Body of pancreas (tissue), 4 donors: ENCODE data around the gene RBMS2. TPM values are rescaled to one million over a fixed set of nuclear protein-coding genes. Genes with fewer than 3 reads are reported as not detected.

ENCODE experiments used
- ATAC-seq: fragments of 150-250 bp; one replicate; pipeline ENCODE4 v1.9.1; 2016
- DNase-seq, 4 donors: peaks; one replicate each; pipeline ENCODE4 v3.0.0-alpha.2; 2019
- H3K27ac ChIP-seq, 4 donors: fragments of 200-600 bp; sonication (generic); 1 replicate in 3 of 4; 2 replicates in 1 of 4; pipeline versions ENCODE4 v1.5.1 to v1.6.1; 2016 to 2019; ENCODE audit warnings: mild to moderate bottlenecking in 1 of 4, mixed read lengths in 1 of 4, moderate library complexity in 1 of 4
- H3K27me3 ChIP-seq, 2 donors: fragments of 200-600 bp; sonication (generic); one replicate each; pipeline ENCODE4 v1.6.0; 2016; ENCODE audit warnings: mild to moderate bottlenecking in 1 of 2
- H3K36me3 ChIP-seq, 2 donors: fragments of 200-600 bp; sonication (generic); replicated peaks in 1 of 2; 2 replicates each; pipeline ENCODE4 v1.5.1; 2016; ENCODE audit warnings: low read depth in 2 of 2; ENCODE audit not compliant: insufficient read depth in 1 of 2
- H3K4me1 ChIP-seq: fragments of 200-600 bp; sonication (generic); one replicate; pipeline ENCODE4 v1.6.0; 2016
- H3K4me3 ChIP-seq, 2 donors: fragments of 200-600 bp; sonication (generic); 1 replicate in 1 of 2; 2 replicates in 1 of 2; pipeline ENCODE4 v1.5.1; 2016 to 2019
- H3K9me3 ChIP-seq, 3 donors: fragments of 200-600 bp; sonication (generic); 1 replicate in 2 of 3; 2 replicates in 1 of 3; pipeline ENCODE4 v1.5.1; 2016
- POLR2A ChIP-seq, 3 donors: fragments of 450-650 bp; IDR thresholded peaks; one replicate each; pipeline ENCODE4 v1.6.1; 2016; ENCODE audit warnings: antibody characterized with exemption in 3 of 3, mild to moderate bottlenecking in 2 of 3
- WGBS, 2 donors: methylation state at CpG; one replicate each; pipeline ENCODE4 v1.1.5; 2017; 5-methylcytosine and 5-hydroxymethylcytosine counted together
- intact Hi-C: fragments of 100-400 bp; cut with DNase I; formaldehyde crosslinking; loops from one replicate; pipeline ENCODE4 v1.15.1; 2023
- total RNA-seq, 2 donors: library from RNA; depleted of rRNA; stranded (reverse); fragments of >200 nt; gene quantifications; one replicate each; pipeline ENCODE4 v1.1.0, GENCODE V29; 2016
- TF ChIP-seq, protein P1 (sequence below), 7 experiments: fragments of 450-650 bp in 4 of 7; fragments of 200-600 bp in 3 of 7; sonication (generic) in 3 of 7; IDR thresholded peaks; one replicate each; pipeline ENCODE4 v1.5.1; 2016 to 2019; ENCODE audit warnings: antibody characterized with exemption in 7 of 7

The RBMS2 gene
- total RNA-seq, 2 donors from 2014 or later, result 9.6 to 18.9 TPM

DNA sequence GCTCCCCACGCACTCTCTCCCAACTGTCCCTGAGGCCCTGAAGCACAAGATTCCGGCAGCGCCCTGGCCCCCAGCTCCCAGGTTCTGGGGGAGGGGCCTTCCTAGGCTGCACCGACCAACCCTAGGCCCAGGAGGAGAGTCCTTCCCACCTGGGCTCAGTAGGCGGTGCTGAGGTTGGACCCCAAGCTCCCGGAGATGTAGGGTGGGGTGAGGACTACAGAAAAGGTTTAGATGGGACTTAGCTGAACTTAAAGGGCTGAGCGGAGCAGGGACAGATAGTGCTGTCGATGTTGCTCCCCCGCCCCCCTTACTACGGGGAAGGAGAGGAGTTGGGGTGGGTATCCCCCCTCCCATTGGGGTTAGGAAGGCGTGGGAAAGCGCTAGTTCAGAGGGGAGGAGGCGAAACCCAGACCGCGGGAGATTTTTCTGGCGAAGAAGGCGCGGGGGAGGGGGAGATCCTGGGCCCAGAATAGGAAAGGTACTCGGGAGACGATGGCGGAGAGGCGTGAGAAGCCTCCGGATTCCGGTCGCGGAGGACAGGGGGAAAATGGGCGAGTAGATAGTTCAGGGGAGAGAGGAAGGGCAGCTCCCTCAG, 112.7 kb downstream of the RBMS2 start:
- ATAC-seq (peak; percentile 26), DNase-seq (peak; percentile 70 to 85 (median 84))
- 1 to 2% methylated on average over 25 to 27 of the region's 27 CpGs for WGBS, 2 donors
- Histone ChIP-seq H3K36me3 (peaks cover 15 to 16% of the 10 kb centered on the region in 2 donors), H3K9me3 (no peaks in the 10 kb centered on the region), H3K27me3 (no peaks in the 10 kb centered on the region), H3K4me1 (peaks cover 68% of the 10 kb centered on the region), H3K27ac (peak overlapping the region; percentile 94 to 98 (median 94)), H3K4me3 (peak overlapping the region; percentile 46 to 77)
- intact Hi-C loops, result loop anchor here (10.0 kb wide), 1 partner anchor 90 kb away; the partner anchor contains the start of gene NACA
- peak in 2 of 3 donors; percentile 37 to 52 for TF ChIP-seq POLR2A (IDR thresholded peaks at IDR 0.05)
- TF ChIP-seq, protein P1, sequence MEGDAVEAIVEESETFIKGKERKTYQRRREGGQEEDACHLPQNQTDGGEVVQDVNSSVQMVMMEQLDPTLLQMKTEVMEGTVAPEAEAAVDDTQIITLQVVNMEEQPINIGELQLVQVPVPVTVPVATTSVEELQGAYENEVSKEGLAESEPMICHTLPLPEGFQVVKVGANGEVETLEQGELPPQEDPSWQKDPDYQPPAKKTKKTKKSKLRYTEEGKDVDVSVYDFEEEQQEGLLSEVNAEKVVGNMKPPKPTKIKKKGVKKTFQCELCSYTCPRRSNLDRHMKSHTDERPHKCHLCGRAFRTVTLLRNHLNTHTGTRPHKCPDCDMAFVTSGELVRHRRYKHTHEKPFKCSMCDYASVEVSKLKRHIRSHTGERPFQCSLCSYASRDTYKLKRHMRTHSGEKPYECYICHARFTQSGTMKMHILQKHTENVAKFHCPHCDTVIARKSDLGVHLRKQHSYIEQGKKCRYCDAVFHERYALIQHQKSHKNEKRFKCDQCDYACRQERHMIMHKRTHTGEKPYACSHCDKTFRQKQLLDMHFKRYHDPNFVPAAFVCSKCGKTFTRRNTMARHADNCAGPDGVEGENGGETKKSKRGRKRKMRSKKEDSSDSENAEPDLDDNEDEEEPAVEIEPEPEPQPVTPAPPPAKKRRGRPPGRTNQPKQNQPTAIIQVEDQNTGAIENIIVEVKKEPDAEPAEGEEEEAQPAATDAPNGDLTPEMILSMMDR (IDR thresholded peaks at IDR 0.05), result peak in 3 of 7 experiments; percentile 1 to 9 (median 3)

DNA sequence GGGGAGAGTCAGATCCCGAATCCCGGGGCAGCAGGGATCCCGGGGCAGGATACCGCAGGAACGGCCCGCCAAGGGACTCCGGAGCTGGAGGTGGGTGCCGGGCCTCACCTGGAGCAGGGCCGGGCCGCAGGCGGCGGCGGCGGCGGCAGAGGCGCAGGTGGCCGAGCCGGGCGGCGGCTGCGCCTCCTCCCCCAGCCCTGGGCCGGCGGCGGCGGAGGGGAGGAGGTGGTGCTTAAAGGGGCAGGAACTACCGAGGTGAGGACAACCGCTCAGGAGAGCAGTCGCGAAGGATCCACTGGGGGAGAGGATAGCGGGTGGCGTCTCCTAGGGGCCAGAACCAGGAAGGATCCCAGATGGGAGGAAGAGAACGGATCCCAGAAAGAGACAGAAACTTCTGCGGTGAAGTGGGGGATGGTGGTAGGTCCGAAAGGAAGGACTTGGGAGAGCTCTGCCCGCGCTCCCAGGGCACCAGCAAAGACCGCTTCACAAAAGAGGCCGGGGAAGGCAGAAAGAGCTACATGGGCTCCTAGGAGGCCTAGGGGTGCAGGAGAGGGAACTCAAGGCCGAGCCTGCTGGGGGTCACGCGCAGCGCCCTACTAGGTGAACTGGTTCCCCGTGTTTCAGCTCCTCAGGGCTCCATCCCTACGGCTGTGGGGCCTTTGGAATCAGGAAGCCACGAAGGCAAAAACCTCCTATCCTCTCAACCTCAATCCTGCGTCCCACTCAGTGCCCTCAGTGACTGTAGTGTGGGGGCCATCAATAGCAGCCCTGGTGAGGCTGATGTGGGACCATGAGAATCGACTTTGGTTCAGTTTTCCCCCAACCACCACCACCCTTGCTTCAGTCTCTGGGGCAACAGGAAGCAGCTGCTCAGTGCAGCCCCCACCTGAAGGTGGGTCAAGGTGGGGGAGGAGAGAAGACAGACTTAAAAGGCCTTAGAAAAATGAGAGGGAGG, 113.5 kb downstream of the RBMS2 start:
- peak overlapping the region; percentile 94 to 98 (median 94) for H3K27ac ChIP-seq
- peaks cover 21% of the 10 kb centered on the region in 2 donors for H3K36me3 ChIP-seq
- intact Hi-C loops, result loop anchor here (10.0 kb wide), 1 partner anchor 90 kb away; the partner anchor contains the start of gene NACA
- TF ChIP-seq, protein P1 (IDR thresholded peaks at IDR 0.05), result peak in 4 of 7 experiments; percentile 27 to 38 (median 33)
- TF ChIP-seq POLR2A (IDR thresholded peaks at IDR 0.05), result peak; percentile 42 to 63 (median 53)
- no peaks in the 10 kb centered on the region for H3K27me3 ChIP-seq
- ATAC-seq (peak; percentile 43), DNase-seq (peak; percentile 77 to 81 (median 80))
- H3K4me3 ChIP-seq, result peak overlapping the region; percentile 46 to 77
- 0 to 1% methylated on average over 34 to 47 of the region's 47 CpGs for WGBS, 2 donors
- H3K9me3 ChIP-seq, result no peaks in the 10 kb centered on the region
- H3K4me1 ChIP-seq, result peaks cover 68% of the 10 kb centered on the region

DNA sequence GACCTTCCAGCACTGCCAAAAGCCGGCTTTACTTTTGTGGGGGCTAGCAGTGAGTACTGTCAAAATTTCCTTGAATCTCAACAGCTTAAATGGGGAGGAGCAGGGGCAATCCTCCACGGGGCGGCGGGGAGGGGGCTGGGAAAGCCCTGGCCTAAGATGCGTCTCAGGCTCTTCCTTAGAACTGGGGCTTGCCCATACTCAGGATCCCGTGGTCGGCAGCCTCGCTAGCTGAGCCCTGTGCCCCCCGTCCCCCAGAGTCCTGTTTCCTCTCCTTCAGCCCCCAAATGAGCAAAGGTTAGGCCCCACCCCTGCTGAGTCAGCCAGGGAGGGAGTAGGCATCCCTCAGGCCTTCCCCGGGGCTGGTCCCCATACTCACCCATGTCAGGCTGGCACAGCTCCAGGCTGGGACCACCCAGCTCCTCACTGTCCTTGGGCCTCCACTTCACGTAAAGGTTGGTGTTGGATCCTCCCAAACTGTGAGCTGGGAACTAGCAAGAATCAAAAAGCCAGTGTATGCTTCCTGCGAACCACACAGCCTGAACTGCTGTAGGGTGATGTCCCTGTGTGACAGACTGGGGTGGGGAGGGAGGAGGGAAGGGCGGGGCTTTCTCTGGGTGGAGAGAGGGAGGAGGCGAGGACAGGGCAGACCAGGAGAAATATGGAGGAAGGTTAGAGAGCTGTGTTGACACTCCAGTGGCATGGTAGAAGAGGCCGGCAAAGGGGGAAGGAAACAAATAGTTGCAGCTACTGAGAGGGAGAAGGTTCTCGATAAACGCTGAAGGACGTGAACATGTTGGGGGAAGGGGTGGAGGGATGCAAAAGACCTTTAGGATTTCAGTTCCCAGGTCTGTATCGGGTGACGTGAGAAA, 114.4 kb downstream of the RBMS2 start:
- Histone ChIP-seq H3K4me3 (peak overlapping the region; percentile 36 to 77), H3K27ac (peak overlapping the region; percentile 94 to 98 (median 94)), H3K9me3 (no peaks in the 10 kb centered on the region), H3K4me1 (peaks cover 60% of the 10 kb centered on the region), H3K27me3 (no peaks in the 10 kb centered on the region), H3K36me3 (peaks cover 21 to 24% of the 10 kb centered on the region in 2 donors)
- DNase-seq, result peak; percentile 90 to 95 (median 92)
- intact Hi-C loops, result loop anchor here (10.0 kb wide), 1 partner anchor 89 kb away; the partner anchor contains the start of gene NACA
- TF ChIP-seq, protein P1 (IDR thresholded peaks at IDR 0.05), result no peak
- peak; percentile 26 to 77 (median 70) for TF ChIP-seq POLR2A (IDR thresholded peaks at IDR 0.05)
- 2% methylated on average over 11 to 20 of the region's 20 CpGs for WGBS, 2 donors
- peak; percentile 80 for ATAC-seq
